H1 (cell line): ENCODE measurements around the gene USP20. TPM values are rescaled to one million over a fixed set of nuclear protein-coding genes. Genes with fewer than 3 reads are reported as not detected.

Experiments used
- CTBP2 ChIP-seq: IDR thresholded peaks from 2 replicates; pipeline ENCODE4 v1.7.0; 2011; ENCODE audit warnings: borderline replicate concordance, mild to moderate bottlenecking, moderate library complexity, mixed read lengths, low read length; ENCODE audit not compliant: insufficient read depth, insufficient read length
- FOSL1 ChIP-seq: IDR thresholded peaks from 2 replicates; pipeline ENCODE4 v1.6.1; 2011; ENCODE audit warnings: mild to moderate bottlenecking, low read depth, low read length, moderate library complexity; ENCODE audit not compliant: insufficient read depth
- KDM1A ChIP-seq: fragments of 200-600, 300-600 bp; sonication (generic); IDR thresholded peaks from 2 replicates; pipeline ENCODE4 v1.7.1; 2016; ENCODE audit warnings: mild to moderate bottlenecking, low read length, borderline replicate concordance
- RAD21 ChIP-seq, 2 experiments: IDR thresholded peaks in 1 of 2; conservative IDR thresholded peaks in 1 of 2; 2 replicates each; pipeline ENCODE4 v1.6.1; 2011; ENCODE audit warnings: low read depth in 2 of 2, low read length in 2 of 2, improper control_type of control experiment in 1 of 2, inconsistent platforms in 1 of 2, mild to moderate bottlenecking in 1 of 2, moderate library complexity in 1 of 2
- SIN3A ChIP-seq, 2 experiments: IDR thresholded peaks in 1 of 2; conservative IDR thresholded peaks in 1 of 2; 2 replicates each; pipeline ENCODE4 v1.6.1; 2011 to 2012; ENCODE audit warnings: low read length in 2 of 2, improper control_type of control experiment in 1 of 2, low read depth in 1 of 2, mild to moderate bottlenecking in 1 of 2
- SRF ChIP-seq: IDR thresholded peaks from 2 replicates; pipeline ENCODE4 v1.6.1; 2011; ENCODE audit warnings: mild to moderate bottlenecking, low read depth, low read length, moderate library complexity
- polyA plus RNA-seq, 7 experiments: library from polyadenylated mRNA; depleted of rRNA in 3 of 7; stranded (reverse) in 5 of 7; unstranded in 2 of 7; fragments of >200 nt in 5 of 7; fragments of 200-250 nt in 2 of 7; gene quantifications; 1 replicate in 5 of 7; 2 replicates in 1 of 7; 4 replicates in 1 of 7; pipeline versions ENCODE4 v1.2.1 to v1.2.3, GENCODE V29; 2011 to 2013; ENCODE audit warnings: missing spikeins in 2 of 7, mixed read lengths in 2 of 7
- total RNA-seq: library from RNA; stranded (reverse); fragmentation: NEBNext Ultra II Directional; extraction: Animal tissue kit (Norgen Biotek cat#: 25700); gene quantifications from 2 replicates; pipeline ENCODE4 v1.2.1, GENCODE V29; 2021
- TF ChIP-seq, protein P1 (sequence below): fragments of 300-600 bp; sonication (generic); IDR thresholded peaks from 2 replicates; pipeline ENCODE4 v1.7.1; 2012; ENCODE audit warnings: low read length, moderate library complexity, mild to moderate bottlenecking, inconsistent platforms; ENCODE audit not compliant: insufficient replicate concordance
- TF ChIP-seq, protein P2 (sequence below): IDR thresholded peaks from 2 replicates; pipeline ENCODE4 v1.6.1; 2012; ENCODE audit warnings: inconsistent platforms

The USP20 gene
- total and polyA plus RNA-seq, 2 of the 8 experiments (the other 6 are each of a cell fraction or from before 2014, with no cell fraction given), result 13.4 to 23.0 TPM

DNA sequence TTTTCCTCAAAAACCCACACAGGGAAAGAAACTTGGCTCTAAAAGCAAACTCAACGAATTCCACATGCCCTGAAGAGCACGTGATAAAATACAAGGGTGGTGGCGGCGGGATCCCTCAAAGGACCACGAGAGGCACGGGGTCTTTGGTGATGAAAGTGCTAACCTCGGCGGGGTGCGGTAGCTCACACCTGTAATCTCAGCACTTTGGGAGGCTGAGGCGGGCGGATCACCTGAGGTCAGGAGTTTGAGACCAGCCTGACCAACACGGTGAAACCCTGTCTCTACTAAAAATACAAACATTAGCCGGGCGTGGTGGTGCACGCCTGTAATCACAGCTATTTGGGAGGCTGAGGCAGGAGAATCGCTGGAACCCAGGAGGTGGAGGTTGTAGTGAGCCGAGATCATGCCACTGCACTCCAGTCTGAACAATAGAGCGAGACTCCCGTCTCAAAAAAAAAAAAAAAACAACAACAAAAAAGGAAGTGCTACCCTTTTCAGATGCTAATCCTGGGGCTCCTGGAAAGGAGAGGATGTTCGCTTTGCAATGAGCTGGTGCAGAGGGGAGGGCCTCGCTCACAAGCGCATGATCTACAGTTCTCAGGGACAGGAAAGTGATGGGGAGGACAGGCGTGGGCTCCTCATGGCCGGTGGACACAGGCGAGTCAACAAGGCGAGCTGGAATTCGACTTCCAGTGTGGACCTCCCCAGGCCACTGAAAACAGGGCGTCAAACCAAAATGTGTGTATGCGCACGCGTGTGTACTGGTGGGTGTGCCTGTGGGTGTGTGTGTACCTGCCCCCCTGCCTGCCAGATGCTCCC is 54.1 kb downstream of the USP20 start (continued):
- TF ChIP-seq, protein P1, sequence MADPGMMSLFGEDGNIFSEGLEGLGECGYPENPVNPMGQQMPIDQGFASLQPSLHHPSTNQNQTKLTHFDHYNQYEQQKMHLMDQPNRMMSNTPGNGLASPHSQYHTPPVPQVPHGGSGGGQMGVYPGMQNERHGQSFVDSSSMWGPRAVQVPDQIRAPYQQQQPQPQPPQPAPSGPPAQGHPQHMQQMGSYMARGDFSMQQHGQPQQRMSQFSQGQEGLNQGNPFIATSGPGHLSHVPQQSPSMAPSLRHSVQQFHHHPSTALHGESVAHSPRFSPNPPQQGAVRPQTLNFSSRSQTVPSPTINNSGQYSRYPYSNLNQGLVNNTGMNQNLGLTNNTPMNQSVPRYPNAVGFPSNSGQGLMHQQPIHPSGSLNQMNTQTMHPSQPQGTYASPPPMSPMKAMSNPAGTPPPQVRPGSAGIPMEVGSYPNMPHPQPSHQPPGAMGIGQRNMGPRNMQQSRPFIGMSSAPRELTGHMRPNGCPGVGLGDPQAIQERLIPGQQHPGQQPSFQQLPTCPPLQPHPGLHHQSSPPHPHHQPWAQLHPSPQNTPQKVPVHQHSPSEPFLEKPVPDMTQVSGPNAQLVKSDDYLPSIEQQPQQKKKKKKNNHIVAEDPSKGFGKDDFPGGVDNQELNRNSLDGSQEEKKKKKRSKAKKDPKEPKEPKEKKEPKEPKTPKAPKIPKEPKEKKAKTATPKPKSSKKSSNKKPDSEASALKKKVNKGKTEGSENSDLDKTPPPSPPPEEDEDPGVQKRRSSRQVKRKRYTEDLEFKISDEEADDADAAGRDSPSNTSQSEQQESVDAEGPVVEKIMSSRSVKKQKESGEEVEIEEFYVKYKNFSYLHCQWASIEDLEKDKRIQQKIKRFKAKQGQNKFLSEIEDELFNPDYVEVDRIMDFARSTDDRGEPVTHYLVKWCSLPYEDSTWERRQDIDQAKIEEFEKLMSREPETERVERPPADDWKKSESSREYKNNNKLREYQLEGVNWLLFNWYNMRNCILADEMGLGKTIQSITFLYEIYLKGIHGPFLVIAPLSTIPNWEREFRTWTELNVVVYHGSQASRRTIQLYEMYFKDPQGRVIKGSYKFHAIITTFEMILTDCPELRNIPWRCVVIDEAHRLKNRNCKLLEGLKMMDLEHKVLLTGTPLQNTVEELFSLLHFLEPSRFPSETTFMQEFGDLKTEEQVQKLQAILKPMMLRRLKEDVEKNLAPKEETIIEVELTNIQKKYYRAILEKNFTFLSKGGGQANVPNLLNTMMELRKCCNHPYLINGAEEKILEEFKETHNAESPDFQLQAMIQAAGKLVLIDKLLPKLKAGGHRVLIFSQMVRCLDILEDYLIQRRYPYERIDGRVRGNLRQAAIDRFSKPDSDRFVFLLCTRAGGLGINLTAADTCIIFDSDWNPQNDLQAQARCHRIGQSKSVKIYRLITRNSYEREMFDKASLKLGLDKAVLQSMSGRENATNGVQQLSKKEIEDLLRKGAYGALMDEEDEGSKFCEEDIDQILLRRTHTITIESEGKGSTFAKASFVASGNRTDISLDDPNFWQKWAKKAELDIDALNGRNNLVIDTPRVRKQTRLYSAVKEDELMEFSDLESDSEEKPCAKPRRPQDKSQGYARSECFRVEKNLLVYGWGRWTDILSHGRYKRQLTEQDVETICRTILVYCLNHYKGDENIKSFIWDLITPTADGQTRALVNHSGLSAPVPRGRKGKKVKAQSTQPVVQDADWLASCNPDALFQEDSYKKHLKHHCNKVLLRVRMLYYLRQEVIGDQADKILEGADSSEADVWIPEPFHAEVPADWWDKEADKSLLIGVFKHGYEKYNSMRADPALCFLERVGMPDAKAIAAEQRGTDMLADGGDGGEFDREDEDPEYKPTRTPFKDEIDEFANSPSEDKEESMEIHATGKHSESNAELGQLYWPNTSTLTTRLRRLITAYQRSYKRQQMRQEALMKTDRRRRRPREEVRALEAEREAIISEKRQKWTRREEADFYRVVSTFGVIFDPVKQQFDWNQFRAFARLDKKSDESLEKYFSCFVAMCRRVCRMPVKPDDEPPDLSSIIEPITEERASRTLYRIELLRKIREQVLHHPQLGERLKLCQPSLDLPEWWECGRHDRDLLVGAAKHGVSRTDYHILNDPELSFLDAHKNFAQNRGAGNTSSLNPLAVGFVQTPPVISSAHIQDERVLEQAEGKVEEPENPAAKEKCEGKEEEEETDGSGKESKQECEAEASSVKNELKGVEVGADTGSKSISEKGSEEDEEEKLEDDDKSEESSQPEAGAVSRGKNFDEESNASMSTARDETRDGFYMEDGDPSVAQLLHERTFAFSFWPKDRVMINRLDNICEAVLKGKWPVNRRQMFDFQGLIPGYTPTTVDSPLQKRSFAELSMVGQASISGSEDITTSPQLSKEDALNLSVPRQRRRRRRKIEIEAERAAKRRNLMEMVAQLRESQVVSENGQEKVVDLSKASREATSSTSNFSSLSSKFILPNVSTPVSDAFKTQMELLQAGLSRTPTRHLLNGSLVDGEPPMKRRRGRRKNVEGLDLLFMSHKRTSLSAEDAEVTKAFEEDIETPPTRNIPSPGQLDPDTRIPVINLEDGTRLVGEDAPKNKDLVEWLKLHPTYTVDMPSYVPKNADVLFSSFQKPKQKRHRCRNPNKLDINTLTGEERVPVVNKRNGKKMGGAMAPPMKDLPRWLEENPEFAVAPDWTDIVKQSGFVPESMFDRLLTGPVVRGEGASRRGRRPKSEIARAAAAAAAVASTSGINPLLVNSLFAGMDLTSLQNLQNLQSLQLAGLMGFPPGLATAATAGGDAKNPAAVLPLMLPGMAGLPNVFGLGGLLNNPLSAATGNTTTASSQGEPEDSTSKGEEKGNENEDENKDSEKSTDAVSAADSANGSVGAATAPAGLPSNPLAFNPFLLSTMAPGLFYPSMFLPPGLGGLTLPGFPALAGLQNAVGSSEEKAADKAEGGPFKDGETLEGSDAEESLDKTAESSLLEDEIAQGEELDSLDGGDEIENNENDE, result no peak
- 0 out of 4 replicates have a peak, but pooled peaks of 1 of the 2 experiments have one; percentile 49 for TF ChIP-seq SIN3A (conservative IDR thresholded peaks at IDR 0.05 in 1 of 2, IDR thresholded peaks at IDR 0.05 in 1 of 2; ENCODE audit: low read depth in 1 of 2, low read length in 2 of 2)
- TF ChIP-seq KDM1A, result peak; percentile 79; the same call in 1 of the 2 replicates
- no peak for TF ChIP-seq RAD21 (IDR thresholded peaks at IDR 0.05 in 1 of 2, conservative IDR thresholded peaks at IDR 0.05 in 1 of 2; ENCODE audit: low read depth in 2 of 2, low read length in 2 of 2)
- peak; percentile 4 for TF ChIP-seq CTBP2
- no peak for TF ChIP-seq SRF
- no peak for TF ChIP-seq FOSL1
- TF ChIP-seq, protein P2, sequence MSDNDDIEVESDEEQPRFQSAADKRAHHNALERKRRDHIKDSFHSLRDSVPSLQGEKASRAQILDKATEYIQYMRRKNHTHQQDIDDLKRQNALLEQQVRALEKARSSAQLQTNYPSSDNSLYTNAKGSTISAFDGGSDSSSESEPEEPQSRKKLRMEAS, result peak; percentile 6; the same call in 1 of the 2 replicates
